Jurkat, Clone E6-1 (cell line): ENCODE data around the gene ATP2C2.
"Not testable (repeated sequence)": the region's sequence is repeated elsewhere in the genome, so short reads cannot be mapped to it uniquely, and the experiment has no call there.

ENCODE experiments used
- DNase-seq: peaks from one replicate; pipeline ENCODE4 v3.0.0-alpha.2; 2011; ENCODE audit warnings: low read depth, low spot score
- H3K4me3 ChIP-seq: 2 replicates; pipeline ENCODE4 v1.5.1; 2011; ENCODE audit warnings: mild to moderate bottlenecking, low read length, control low read depth, moderate library complexity

Gene ATP2C2

GRCh38 chr16:84383106-84383505 lies 14.8 kb downstream of the ATP2C2 start:
- DNase-seq = no peak
- H3K4me3 ChIP-seq = no peak overlapping the region

- H3K4me3 ChIP-seq = no peak overlapping the region
- DNase-seq = no peak
Observed at GRCh38 chr16:84386047-84386446, 17.7 kb downstream of the ATP2C2 start.

GRCh38 chr16:84387021-84387420 lies 18.7 kb downstream of the ATP2C2 start:
- no peak for DNase-seq
- no peak overlapping the region for H3K4me3 ChIP-seq

GRCh38 chr16:84390131-84390785 lies 21.9 kb downstream of the ATP2C2 start:
- no peak for DNase-seq
- no peak overlapping the region for H3K4me3 ChIP-seq

GRCh38 chr16:84391151-84392030 lies 23.1 kb downstream of the ATP2C2 start:
- no peak overlapping the region for H3K4me3 ChIP-seq
- DNase-seq = no peak

GRCh38 chr16:84392031-84392360 lies 23.7 kb downstream of the ATP2C2 start:
- no peak overlapping the region for H3K4me3 ChIP-seq
- DNase-seq = no peak

GRCh38 chr16:84396082-84396481 lies 27.7 kb downstream of the ATP2C2 start:
- not testable (repeated sequence) for DNase-seq, H3K4me3 ChIP-seq

GRCh38 chr16:84396537-84397008 lies 28.2 kb downstream of the ATP2C2 start:
- DNase-seq = no peak

GRCh38 chr16:84397090-84397489 lies 28.8 kb downstream of the ATP2C2 start:
- H3K4me3 ChIP-seq = no peak overlapping the region
- DNase-seq = no peak

More at GRCh38 chr16:84396537-84397008, 28.2 kb downstream of the ATP2C2 start:
- H3K4me3 ChIP-seq = no peak overlapping the region

GRCh38 chr16:84398701-84399100 lies 30.4 kb downstream of the ATP2C2 start:
- H3K4me3 ChIP-seq = no peak overlapping the region
- DNase-seq = no peak

GRCh38 chr16:84399912-84400311 lies 31.6 kb downstream of the ATP2C2 start:
- DNase-seq, H3K4me3 ChIP-seq: not testable (repeated sequence)

GRCh38 chr16:84403435-84403834 lies 35.1 kb downstream of the ATP2C2 start:
- not testable (repeated sequence) for DNase-seq, H3K4me3 ChIP-seq

GRCh38 chr16:84404324-84404723 lies 36.0 kb downstream of the ATP2C2 start:
- H3K4me3 ChIP-seq = no peak overlapping the region
- DNase-seq = no peak

- no peak overlapping the region for H3K4me3 ChIP-seq
- no peak for DNase-seq
Observed at GRCh38 chr16:84404936-84405639, 36.8 kb downstream of the ATP2C2 start.

- no peak for DNase-seq
- no peak overlapping the region for H3K4me3 ChIP-seq
Observed at GRCh38 chr16:84406006-84406963, 37.9 kb downstream of the ATP2C2 start.

GRCh38 chr16:84407588-84408313 lies 39.4 kb downstream of the ATP2C2 start:
- no peak overlapping the region for H3K4me3 ChIP-seq
- no peak for DNase-seq

- no peak for DNase-seq
- no peak overlapping the region for H3K4me3 ChIP-seq
Observed at GRCh38 chr16:84408314-84408690, 40.0 kb downstream of the ATP2C2 start.

GRCh38 chr16:84408856-84409255 lies 40.5 kb downstream of the ATP2C2 start:
- H3K4me3 ChIP-seq = no peak overlapping the region
- no peak for DNase-seq
